HL-60/S4 treated with retinoic acid at 250 ng/mL for 4 days and 3 days (cell line): Measurements from ENCODE around the gene RELN.

Source experiments
- in situ Hi-C: fragments of 300-500 bp; cut with MboI; formaldehyde crosslinking; loops from 2 replicates; pipeline ENCODE4 v1.7.0; 2022; ENCODE audit warnings: low sequenced_read_pairs

Gene RELN

GRCh38 chr7:103687951-103688350, 301.5 kb downstream of the RELN start:
- in situ Hi-C loops = no loop called here

- in situ Hi-C loops = no loop called here
Observed at GRCh38 chr7:103687272-103687671, 302.2 kb downstream of the RELN start.

- in situ Hi-C loops = no loop called here
Observed at GRCh38 chr7:103686763-103687162, 302.7 kb downstream of the RELN start.

GRCh38 chr7:103686064-103686463, 303.4 kb downstream of the RELN start:
- in situ Hi-C loops = no loop called here

- in situ Hi-C loops = no loop called here
Observed at GRCh38 chr7:103685646-103686045, 303.8 kb downstream of the RELN start.

GRCh38 chr7:103683348-103683747, 306.1 kb downstream of the RELN start:
- in situ Hi-C loops = no loop called here

- in situ Hi-C loops = no loop called here
Observed at GRCh38 chr7:103680161-103681144, 309.0 kb downstream of the RELN start.

GRCh38 chr7:103679151-103680132, 310.0 kb downstream of the RELN start:
- in situ Hi-C loops = no loop called here

GRCh38 chr7:103668279-103668941, 321.0 kb downstream of the RELN start:
- in situ Hi-C loops = no loop called here

GRCh38 chr7:103666326-103666725, 323.1 kb downstream of the RELN start:
- in situ Hi-C loops = no loop called here

GRCh38 chr7:103664577-103664976, 324.9 kb downstream of the RELN start:
- in situ Hi-C loops = no loop called here

GRCh38 chr7:103660455-103661371, 328.7 kb downstream of the RELN start:
- in situ Hi-C loops = no loop called here

- in situ Hi-C loops = no loop called here
Observed at GRCh38 chr7:103658055-103659005, 331.1 kb downstream of the RELN start.

GRCh38 chr7:103657474-103657894, 332.0 kb downstream of the RELN start:
- in situ Hi-C loops = no loop called here

- in situ Hi-C loops = no loop called here
Observed at GRCh38 chr7:103656221-103656620, 333.2 kb downstream of the RELN start.

- in situ Hi-C loops = no loop called here
Observed at GRCh38 chr7:103651593-103652377, 337.7 kb downstream of the RELN start.

GRCh38 chr7:103649052-103649451, 340.4 kb downstream of the RELN start:
- in situ Hi-C loops = no loop called here

- in situ Hi-C loops = no loop called here
Observed at GRCh38 chr7:103648135-103648534, 341.3 kb downstream of the RELN start.
